HCT116 (cell line): Measurements from ENCODE around the gene GALC. TPM values are rescaled to one million over a fixed set of nuclear protein-coding genes. Genes with fewer than 3 reads are reported as not detected.

Experiments used
- ATAC-seq: fragments of 200-7000 bp; cut with Tn5 transposase; 2 replicates; pipeline ENCODE4 v1.9.1; 2020; ENCODE audit warnings: mild to moderate bottlenecking, moderate library complexity
- BruUV-seq: library from RNA; stranded (reverse); fragments of 400-500 nt; replicated peaks from 2 replicates; lab custom pipeline; 2021; lab: Mats Ljungman, UMichigan
- CTCF ChIA-PET: fragments of 300-600 bp; sonication (Branson Sonifier 250); formaldehyde crosslinking; loops from one replicate; lab custom pipeline; 2021; ENCODE audit warnings: antibody characterized with exemption; lab: Charles Lee
- POLR2A ChIA-PET: fragments of 300-600, 350-600 bp; sonication (Branson Sonifier 250); formaldehyde crosslinking; loops from one replicate; lab custom pipeline; 2021; ENCODE audit warnings: antibody characterized with exemption; lab: Charles Lee
- RAD21 ChIA-PET, 2 experiments: fragments of 300-600 bp; sonication (Branson Sonifier 250); formaldehyde crosslinking; loops; one replicate each; lab custom pipeline; 2023; ENCODE audit warnings: low total read pairs in 2 of 2; ENCODE audit not compliant: uncharacterized antibody in 2 of 2, unreplicated experiment in 2 of 2, low non-redundant PET in 1 of 2; lab: Charles Lee
- DNase-seq: peaks from one replicate; pipeline ENCODE4 v3.0.0-alpha.2; 2010; ENCODE audit warnings: low read depth, low spot score
- H2AFZ ChIP-seq: fragments of 200-600 bp; shearing (Covaris generic), sonication (generic); 2 replicates; pipeline ENCODE4 v1.6.1; 2017; ENCODE audit warnings: low read depth, mixed run types, mixed read lengths, antibody characterized with exemption, low read length; ENCODE audit not compliant: poor library complexity, severe bottlenecking
- H3K27ac ChIP-seq: 2 replicates; pipeline ENCODE4 v1.5.1; 2012; ENCODE audit warnings: low read depth, low read length
- H3K27me3 ChIP-seq: fragments of 200-600 bp; sonication (generic); 2 replicates; pipeline ENCODE4 v1.6.1; 2016; ENCODE audit warnings: mixed run types, low read length, mixed read lengths; ENCODE audit not compliant: insufficient read depth
- H3K36me3 ChIP-seq, 2 experiments: fragments of 200-500 bp in 1 of 2; fragments of 200-600 bp in 1 of 2; sonication (Bioruptor generic) in 1 of 2; sonication (generic) in 1 of 2; 2 replicates each; pipeline versions ENCODE4 v1.5.1 to v1.6.1; 2014 to 2016; ENCODE audit warnings: low read length in 2 of 2, inconsistent platforms in 1 of 2, mixed read lengths in 1 of 2, mixed run types in 1 of 2; ENCODE audit not compliant: insufficient read depth in 2 of 2, control insufficient read depth in 1 of 2
- H3K4me1 ChIP-seq, 2 experiments: fragments of 200-600 bp in 1 of 2; sonication (generic) in 1 of 2; 2 replicates each; pipeline versions ENCODE4 v1.5.1 to v1.6.1; 2012 to 2017; ENCODE audit warnings: low read length in 2 of 2, inconsistent platforms in 1 of 2, mild to moderate bottlenecking in 1 of 2, mixed read lengths in 1 of 2, mixed run types in 1 of 2, moderate library complexity in 1 of 2; ENCODE audit not compliant: insufficient read depth in 2 of 2, control insufficient read depth in 1 of 2
- H3K4me2 ChIP-seq: fragments of 200-600 bp; sonication (generic); 2 replicates; pipeline ENCODE4 v1.6.1; 2017; ENCODE audit warnings: mixed run types, low read length, mixed read lengths
- H3K4me3 ChIP-seq, 2 experiments: fragments of 200-600 bp in 1 of 2; sonication (generic) in 1 of 2; replicated peaks in 1 of 2; 2 replicates each; pipeline ENCODE4 v1.5.1; 2011 to 2016; ENCODE audit warnings: low read length in 2 of 2, control low read depth in 1 of 2, low read depth in 1 of 2, mild to moderate bottlenecking in 1 of 2, mixed read lengths in 1 of 2, mixed run types in 1 of 2
- H3K79me2 ChIP-seq: fragments of 200-600 bp; sonication (generic); 2 replicates; pipeline ENCODE4 v1.6.1; 2017; ENCODE audit warnings: mild to moderate bottlenecking, mixed run types, low read length, moderate library complexity, mixed read lengths; ENCODE audit not compliant: insufficient read depth
- H3K9ac ChIP-seq: fragments of 200-600 bp; sonication (generic); 2 replicates; pipeline ENCODE4 v1.6.1; 2016; ENCODE audit warnings: low read length, mixed read lengths
- H3K9me2 ChIP-seq: fragments of 200-600 bp; sonication (generic), shearing (Covaris generic); 2 replicates; pipeline ENCODE4 v1.6.1; 2017; ENCODE audit warnings: mixed run types, mild to moderate bottlenecking, moderate library complexity; ENCODE audit not compliant: insufficient read depth
- H3K9me3 ChIP-seq, 2 experiments: fragments of 200-500 bp in 1 of 2; fragments of 200-600 bp in 1 of 2; sonication (Bioruptor generic) in 1 of 2; sonication (generic) in 1 of 2; 2 replicates each; pipeline ENCODE4 v1.6.1; 2014 to 2017; ENCODE audit warnings: low read length in 2 of 2, mixed read lengths in 2 of 2, inconsistent platforms in 1 of 2, low read depth in 1 of 2, mild to moderate bottlenecking in 1 of 2, mixed run types in 1 of 2, moderate library complexity in 1 of 2; ENCODE audit not compliant: control insufficient read depth in 1 of 2, insufficient read depth in 1 of 2
- H4K20me1 ChIP-seq: fragments of 200-600 bp; sonication (generic), shearing (Covaris generic); 2 replicates; pipeline ENCODE4 v1.6.1; 2017; ENCODE audit warnings: mixed run types, mild to moderate bottlenecking, moderate library complexity; ENCODE audit not compliant: insufficient read depth
- EGR1 ChIP-seq: IDR thresholded peaks from 2 replicates; pipeline ENCODE4 v1.6.1; 2012; ENCODE audit warnings: low read depth
- EZH2 ChIP-seq: fragments of 200-600 bp; sonication (generic); IDR thresholded peaks from 2 replicates; pipeline ENCODE4 v1.6.1; 2017; ENCODE audit warnings: antibody characterized with exemption, mixed run types
- JUND ChIP-seq: IDR thresholded peaks from 2 replicates; pipeline ENCODE4 v1.6.1; 2012
- YY1 ChIP-seq: IDR thresholded peaks from 2 replicates; pipeline ENCODE4 v1.6.1; 2011; ENCODE audit warnings: low read length, low read depth, moderate library complexity, mild to moderate bottlenecking; ENCODE audit not compliant: insufficient replicate concordance; ENCODE audit errors: extremely low read depth
- ZNF274 ChIP-seq: fragments of 200-500 bp; sonication (Bioruptor generic); IDR thresholded peaks from 2 replicates; pipeline ENCODE4 v1.6.1; 2014; ENCODE audit warnings: mild to moderate bottlenecking, low read depth, low read length, inconsistent platforms
- intact Hi-C: fragments of 100-400 bp; cut with micrococcal nuclease; formaldehyde crosslinking; loops from 2 replicates; pipeline ENCODE4 v1.10.0; 2022
- total RNA-seq: library from RNA; stranded (reverse); gene quantifications from one replicate; pipeline ENCODE4 v1.2.1, GENCODE V29; 2021; ENCODE audit not compliant: unreplicated experiment
- TF ChIP-seq, protein P1 (sequence below), 3 experiments: fragments of 200-600 bp in 1 of 3; sonication (generic) in 1 of 3; IDR thresholded peaks in 2 of 3; conservative IDR thresholded peaks in 1 of 3; 2 replicates each; pipeline ENCODE4 v1.5.1; 2012 to 2017; ENCODE audit warnings: low read depth in 2 of 3, low read length in 2 of 3, antibody characterized with exemption in 1 of 3, borderline replicate concordance in 1 of 3, control low read depth in 1 of 3, mild to moderate bottlenecking in 1 of 3, mixed read lengths in 1 of 3, mixed run types in 1 of 3, moderate library complexity in 1 of 3; ENCODE audit not compliant: insufficient read depth in 1 of 3
- TF ChIP-seq, protein P2 (sequence below): IDR thresholded peaks from 2 replicates; pipeline ENCODE4 v1.6.1; 2012
- TF ChIP-seq, protein P3 (sequence below): IDR thresholded peaks from 2 replicates; pipeline ENCODE4 v1.6.1; 2011; ENCODE audit warnings: mild to moderate bottlenecking, low read length, moderate library complexity; ENCODE audit not compliant: insufficient replicate concordance; ENCODE audit errors: extremely low read depth

Gene GALC
- total RNA-seq, 1 experiment from 2014 or later: 0.59 TPM

DNA sequence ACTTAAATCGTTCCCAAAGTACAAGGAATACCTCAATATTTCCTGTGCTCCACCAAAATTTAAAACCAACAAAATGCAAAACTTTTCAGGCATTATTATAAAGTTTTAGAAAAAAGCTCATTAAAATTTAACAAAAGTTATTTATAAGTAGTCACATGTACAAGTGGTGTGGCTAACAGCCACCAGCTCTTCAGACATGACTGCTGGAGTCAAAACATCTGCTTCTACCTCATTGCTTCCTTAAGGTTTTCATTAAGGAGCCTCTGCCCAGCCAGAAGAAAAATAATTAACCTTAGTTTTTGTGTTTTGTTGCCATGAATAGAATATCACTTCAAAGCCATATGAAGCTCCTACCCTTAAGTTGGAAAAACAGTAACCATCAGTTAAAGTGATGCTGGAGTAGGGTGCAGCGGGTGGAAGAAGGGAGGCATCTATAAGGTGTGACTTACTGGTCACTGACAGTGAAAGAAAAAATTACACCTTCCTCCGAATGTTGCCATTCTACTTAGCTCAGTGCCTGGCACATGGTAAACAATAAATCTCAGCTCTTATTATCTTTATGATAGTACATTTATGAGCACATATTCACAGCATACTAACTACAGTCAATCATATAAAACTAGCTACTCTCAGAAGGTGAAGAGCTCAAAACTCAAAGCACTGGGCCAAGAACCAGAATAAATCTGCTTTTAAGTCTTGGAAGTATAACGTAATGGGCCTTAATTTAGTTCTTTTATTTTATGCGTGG, 57.7 kb downstream of the GALC start (continued):
- no peak for TF ChIP-seq YY1
- TF ChIP-seq EZH2: no peak
- TF ChIP-seq, protein P1, sequence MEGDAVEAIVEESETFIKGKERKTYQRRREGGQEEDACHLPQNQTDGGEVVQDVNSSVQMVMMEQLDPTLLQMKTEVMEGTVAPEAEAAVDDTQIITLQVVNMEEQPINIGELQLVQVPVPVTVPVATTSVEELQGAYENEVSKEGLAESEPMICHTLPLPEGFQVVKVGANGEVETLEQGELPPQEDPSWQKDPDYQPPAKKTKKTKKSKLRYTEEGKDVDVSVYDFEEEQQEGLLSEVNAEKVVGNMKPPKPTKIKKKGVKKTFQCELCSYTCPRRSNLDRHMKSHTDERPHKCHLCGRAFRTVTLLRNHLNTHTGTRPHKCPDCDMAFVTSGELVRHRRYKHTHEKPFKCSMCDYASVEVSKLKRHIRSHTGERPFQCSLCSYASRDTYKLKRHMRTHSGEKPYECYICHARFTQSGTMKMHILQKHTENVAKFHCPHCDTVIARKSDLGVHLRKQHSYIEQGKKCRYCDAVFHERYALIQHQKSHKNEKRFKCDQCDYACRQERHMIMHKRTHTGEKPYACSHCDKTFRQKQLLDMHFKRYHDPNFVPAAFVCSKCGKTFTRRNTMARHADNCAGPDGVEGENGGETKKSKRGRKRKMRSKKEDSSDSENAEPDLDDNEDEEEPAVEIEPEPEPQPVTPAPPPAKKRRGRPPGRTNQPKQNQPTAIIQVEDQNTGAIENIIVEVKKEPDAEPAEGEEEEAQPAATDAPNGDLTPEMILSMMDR (IDR thresholded peaks at IDR 0.05 in 2 of 3, conservative IDR thresholded peaks at IDR 0.05 in 1 of 3; ENCODE audit: borderline replicate concordance in 1 of 3, insufficient read depth in 1 of 3, low read depth in 2 of 3, low read length in 2 of 3): no peak
- TF ChIP-seq JUND: no peak

DNA sequence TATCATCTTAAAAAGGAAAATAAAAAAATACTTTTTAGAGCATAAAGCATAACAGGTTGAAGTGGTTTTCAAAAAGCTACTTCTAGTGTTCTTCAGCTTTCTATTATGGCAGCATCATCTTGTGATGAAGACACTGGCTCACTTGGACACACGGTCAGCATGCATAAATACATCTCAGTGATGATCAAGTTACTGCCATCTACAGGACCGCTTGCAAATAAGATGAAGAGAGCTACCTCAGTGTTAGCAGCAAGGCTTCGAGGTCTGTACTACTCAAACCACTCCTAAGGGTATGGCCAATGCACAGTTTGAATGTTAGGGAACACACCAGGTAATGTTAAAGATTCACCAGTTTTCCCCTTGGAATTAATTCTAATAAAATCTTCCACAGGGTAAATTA, 58.8 kb downstream of the GALC start:
- TF ChIP-seq, protein P2, sequence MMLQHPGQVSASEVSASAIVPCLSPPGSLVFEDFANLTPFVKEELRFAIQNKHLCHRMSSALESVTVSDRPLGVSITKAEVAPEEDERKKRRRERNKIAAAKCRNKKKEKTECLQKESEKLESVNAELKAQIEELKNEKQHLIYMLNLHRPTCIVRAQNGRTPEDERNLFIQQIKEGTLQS: no peak
- TF ChIP-seq ZNF274: no peak
- TF ChIP-seq, protein P1 (IDR thresholded peaks at IDR 0.05 in 2 of 3, conservative IDR thresholded peaks at IDR 0.05 in 1 of 3; ENCODE audit: borderline replicate concordance in 1 of 3, insufficient read depth in 1 of 3, low read depth in 2 of 3, low read length in 2 of 3): no peak
- TF ChIP-seq, protein P3, sequence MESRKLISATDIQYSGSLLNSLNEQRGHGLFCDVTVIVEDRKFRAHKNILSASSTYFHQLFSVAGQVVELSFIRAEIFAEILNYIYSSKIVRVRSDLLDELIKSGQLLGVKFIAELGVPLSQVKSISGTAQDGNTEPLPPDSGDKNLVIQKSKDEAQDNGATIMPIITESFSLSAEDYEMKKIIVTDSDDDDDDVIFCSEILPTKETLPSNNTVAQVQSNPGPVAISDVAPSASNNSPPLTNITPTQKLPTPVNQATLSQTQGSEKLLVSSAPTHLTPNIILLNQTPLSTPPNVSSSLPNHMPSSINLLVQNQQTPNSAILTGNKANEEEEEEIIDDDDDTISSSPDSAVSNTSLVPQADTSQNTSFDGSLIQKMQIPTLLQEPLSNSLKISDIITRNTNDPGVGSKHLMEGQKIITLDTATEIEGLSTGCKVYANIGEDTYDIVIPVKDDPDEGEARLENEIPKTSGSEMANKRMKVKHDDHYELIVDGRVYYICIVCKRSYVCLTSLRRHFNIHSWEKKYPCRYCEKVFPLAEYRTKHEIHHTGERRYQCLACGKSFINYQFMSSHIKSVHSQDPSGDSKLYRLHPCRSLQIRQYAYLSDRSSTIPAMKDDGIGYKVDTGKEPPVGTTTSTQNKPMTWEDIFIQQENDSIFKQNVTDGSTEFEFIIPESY: no peak
- no peak for TF ChIP-seq EGR1
- DNase-seq: no peak
- Histone ChIP-seq H3K4me1 (no peaks in the 10 kb centered on the region), H3K27me3 (no peaks in the 10 kb centered on the region), H3K36me3 (no peaks in the 10 kb centered on the region), H3K9ac (no peak overlapping the region), H3K27ac (no peak overlapping the region), H3K9me2 (no peaks in the 10 kb centered on the region), H2AFZ (no peak overlapping the region), H4K20me1 (no peaks in the 10 kb centered on the region), H3K4me3 (no peak overlapping the region), H3K79me2 (no peaks in the 10 kb centered on the region), H3K9me3 (no peaks in the 10 kb centered on the region), H3K4me2 (no peak overlapping the region)
- no peak for ATAC-seq
- ChIA-PET RAD21 (no interaction called here), POLR2A (no interaction called here), CTCF (no interaction called here)
- no TSS peak for BruUV-seq
- intact Hi-C loops: no loop called here
